HG03060 (cell line): Measurements from ENCODE around the gene TYRP1.
"Not testable (repeated sequence)": the region's sequence is repeated elsewhere in the genome, so short reads cannot be mapped to it uniquely, and the experiment has no call there.

ENCODE experiments used
- ATAC-seq: cut with Tn5 transposase; IDR thresholded peaks from one replicate; pipeline ENCODE4 v1.9.1; 2021; ENCODE audit warnings: low read depth, moderate number of reproducible peaks; ENCODE audit not compliant: unreplicated experiment

TYRP1 gene

DNA sequence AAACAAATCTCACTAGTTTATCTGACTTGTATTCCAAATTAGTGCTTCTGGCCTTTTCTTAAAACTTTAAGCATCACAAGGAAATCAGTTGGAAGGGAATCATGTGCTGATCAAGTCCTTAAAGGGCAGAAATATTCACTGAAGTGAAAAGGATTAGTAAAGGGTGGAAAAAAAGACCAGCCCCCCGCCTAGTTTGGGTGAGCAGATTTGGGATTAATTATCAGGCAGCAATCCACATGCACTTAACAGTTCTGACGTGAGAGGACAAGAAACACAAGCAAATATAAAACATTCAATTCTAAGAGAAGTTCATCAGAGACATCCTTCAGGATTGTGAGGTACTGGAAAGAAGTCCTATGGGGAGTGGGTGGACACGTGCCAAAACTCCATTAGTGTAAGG is at the start of gene TYRP1:
Gene TYRP1, plus strand, starts transcription at position 245 of the 400 bp plus-strand sequence. CDS start 612 bp downstream, outside the sequence.
- ATAC-seq = no peak

- ATAC-seq = no peak
Observed at GRCh38 chr9:12643686-12644085, 49.5 kb upstream of the TYRP1 start.

- no peak for ATAC-seq
Observed at GRCh38 chr9:12648925-12649324, 44.3 kb upstream of the TYRP1 start.

- no peak for ATAC-seq
Observed at GRCh38 chr9:12651125-12651524, 42.1 kb upstream of the TYRP1 start.

DNA sequence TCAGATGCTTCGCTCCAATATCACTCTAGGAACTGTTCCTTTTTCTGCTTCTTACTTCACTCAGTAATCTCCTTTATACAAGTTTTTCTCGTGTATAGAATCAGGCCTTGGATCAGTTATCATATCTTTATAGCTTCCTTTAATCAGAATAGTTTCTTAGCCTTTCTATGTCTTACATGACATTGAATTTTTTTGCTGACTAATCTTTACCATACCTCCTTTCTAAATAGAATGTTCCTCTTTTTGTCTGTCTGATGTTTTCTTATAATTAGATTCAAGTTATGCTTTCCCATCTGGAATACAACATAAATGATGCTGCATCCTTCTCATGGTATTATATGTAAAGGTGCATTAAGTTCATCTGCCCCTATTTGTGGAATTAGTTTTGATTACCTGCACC is 40.2 kb upstream of the TYRP1 start:
- ATAC-seq = no peak

DNA sequence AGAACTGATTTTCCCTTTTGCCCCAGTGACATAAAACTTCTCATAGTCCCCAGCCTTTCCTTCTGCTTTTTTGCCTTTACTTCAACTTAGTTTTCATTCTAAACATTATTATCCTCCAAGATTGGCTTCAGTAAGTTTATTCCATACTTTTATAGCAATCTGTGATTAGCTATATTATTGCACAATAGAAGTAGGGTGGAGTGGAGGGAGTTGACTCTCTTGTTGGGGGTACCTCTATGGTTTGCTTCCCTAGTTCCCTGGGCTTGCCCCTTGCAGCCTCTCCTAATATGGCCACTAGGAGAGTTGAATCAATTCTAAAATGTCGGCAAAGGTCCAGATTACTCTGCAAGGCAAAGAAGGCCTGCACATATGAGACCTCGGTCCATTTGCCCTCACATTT is 36.4 kb upstream of the TYRP1 start:
- no peak for ATAC-seq

- ATAC-seq = no peak
Observed at GRCh38 chr9:12657233-12657632, 36.0 kb upstream of the TYRP1 start.

- no peak for ATAC-seq
Observed at GRCh38 chr9:12657998-12658397, 35.2 kb upstream of the TYRP1 start.

DNA sequence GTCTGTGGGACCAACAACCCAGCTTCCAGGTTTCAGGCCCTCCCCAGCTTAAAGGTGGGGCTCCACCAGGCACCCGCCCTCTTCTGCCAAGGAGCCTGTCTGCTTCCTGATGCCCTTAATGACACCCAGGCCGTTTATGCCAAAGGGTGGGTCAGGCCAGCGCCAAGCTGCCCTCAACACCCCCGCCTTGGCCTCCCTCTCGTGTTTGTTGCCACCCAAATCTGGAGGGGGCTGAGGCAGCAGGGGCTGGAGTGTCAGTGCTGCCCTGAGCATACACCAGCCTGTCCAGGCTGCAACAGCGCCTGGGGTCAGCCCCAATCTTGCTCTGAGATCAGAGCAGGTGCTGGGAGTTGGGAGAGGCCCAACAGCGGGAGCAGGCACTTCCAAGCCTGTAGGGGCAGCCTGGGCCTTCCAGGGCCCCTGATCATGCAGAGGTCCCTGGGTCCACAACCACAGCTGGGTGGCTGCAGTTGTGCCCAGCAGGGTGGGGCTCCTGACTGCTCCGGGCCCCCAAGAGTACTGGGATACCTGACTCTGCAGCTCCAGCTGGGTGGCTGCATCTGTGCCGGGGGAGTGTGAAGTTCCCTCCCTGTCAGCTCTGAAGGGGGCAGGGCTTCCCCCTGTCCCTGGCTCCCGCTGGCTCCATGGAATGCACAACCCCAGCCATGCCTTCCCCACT is 34.5 kb upstream of the TYRP1 start:
- no peak for ATAC-seq

GRCh38 chr9:12659220-12659619 is 34.0 kb upstream of the TYRP1 start:
- ATAC-seq = no peak

- ATAC-seq = no peak
Observed at GRCh38 chr9:12666813-12667212, 26.4 kb upstream of the TYRP1 start.

DNA sequence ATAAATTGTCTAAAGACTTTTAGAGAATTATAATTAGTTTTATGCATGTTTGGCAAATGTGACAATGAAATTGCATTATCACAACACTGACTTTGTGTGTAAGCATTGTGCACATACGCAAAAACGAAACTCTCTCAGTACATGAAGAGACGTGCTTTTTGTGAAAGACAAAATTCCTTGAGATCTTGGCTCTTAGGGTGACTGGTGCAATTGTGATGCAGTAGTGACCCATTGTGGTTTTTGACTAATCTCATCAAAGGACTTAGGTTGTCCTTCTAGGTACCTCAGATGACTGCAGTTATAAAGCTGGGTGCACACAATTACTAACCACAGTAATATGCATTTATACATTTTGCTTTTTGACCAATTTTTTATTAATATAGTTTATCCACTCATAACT is 25.3 kb upstream of the TYRP1 start:
- no peak for ATAC-seq

- no peak for ATAC-seq
Observed at GRCh38 chr9:12670006-12670405, 23.2 kb upstream of the TYRP1 start.

DNA sequence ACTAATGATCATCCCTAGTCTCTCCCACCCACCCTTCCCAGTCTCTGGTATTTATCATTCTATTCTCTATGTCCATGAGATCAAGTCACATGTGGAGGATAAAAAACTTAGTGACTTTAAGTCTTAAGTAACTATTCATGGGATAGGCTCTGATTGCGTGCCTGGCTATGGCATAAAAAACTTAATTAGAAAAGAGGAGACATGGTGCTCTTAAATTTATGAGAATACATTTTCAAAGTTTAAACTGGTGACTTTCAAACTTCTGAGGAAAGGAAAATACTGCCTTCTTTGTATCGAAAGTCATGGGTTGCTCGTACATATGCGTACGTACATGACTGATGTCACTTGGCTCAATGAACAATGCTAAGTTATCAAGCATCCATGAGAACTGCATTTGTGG is 18.2 kb upstream of the TYRP1 start:
- no peak for ATAC-seq

GRCh38 chr9:12677462-12678126 is 15.6 kb upstream of the TYRP1 start:
- not testable (repeated sequence) for ATAC-seq

- no peak for ATAC-seq
Observed at GRCh38 chr9:12680341-12680740, 12.8 kb upstream of the TYRP1 start.

DNA sequence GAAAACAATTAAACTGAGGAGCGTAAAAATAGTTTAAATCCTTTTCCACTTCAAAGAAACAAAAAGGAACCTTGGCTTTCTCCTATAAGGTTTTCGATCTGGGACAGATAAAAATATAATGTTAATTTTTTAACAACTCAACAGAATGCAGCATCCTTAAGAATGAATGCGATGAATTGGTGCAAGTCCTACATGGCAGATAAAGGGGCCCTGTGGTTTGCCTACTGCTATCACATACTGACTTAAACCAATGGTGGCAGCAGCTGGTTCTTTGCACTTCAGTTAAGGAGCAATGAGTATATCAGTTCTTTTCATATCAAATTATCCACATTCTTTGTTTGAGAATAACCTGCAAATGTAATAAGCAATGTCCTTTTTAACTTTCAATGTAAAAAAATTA is 12.4 kb upstream of the TYRP1 start:
- ATAC-seq = no peak

- no peak for ATAC-seq
Observed at GRCh38 chr9:12681620-12682019, 11.6 kb upstream of the TYRP1 start.

- ATAC-seq = no peak
Observed at GRCh38 chr9:12684974-12685373, 8.2 kb upstream of the TYRP1 start.

DNA sequence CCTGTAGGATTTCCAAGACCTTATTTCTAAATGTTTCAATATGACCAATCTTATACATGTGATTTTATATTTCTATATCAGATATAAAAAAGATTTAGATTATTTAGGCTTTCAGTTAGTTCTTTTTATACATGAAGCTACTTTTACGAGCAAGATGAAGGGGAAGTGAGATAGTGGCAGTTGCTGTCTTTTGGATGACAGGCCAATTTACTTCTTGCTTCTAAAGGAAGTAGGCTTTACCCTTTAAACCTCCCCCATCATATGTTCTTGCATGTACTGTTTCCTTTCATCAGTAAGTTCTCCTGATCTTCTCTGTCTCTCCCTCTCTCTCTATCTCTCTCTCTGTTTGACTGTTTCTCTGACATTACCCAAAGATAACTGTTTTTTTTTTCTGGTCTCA is 4.0 kb upstream of the TYRP1 start:
- ATAC-seq = no peak

DNA sequence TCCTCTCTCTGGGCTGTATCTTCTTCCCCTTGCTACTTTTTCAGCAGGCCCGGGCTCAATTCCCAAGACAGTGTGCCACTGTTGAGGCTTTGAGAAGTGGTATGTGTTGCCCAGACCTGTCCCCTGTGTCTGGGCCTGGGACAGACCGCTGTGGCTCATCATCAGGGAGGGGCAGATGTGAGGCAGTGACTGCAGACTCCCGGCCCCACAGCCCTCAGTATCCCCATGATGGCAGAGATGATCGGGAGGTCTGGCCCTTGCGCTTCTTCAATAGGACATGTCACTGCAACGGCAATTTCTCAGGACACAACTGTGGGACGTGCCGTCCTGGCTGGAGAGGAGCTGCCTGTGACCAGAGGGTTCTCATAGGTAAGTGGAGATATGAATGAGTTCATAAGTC is 828 bp downstream of the TYRP1 start:
- no peak for ATAC-seq

DNA sequence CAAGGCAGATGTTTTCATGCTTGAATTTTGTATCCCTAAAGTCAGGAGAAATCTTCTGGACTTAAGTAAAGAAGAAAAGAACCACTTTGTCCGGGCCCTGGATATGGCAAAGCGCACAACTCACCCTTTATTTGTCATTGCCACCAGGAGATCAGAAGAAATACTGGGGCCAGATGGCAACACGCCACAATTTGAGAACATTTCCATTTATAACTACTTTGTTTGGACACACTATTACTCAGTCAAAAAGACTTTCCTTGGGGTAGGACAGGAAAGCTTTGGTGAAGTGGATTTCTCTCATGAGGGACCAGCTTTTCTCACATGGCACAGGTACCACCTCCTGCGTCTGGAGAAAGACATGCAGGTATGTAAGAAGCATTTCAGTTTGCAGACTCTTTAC is 2.3 kb downstream of the TYRP1 start:
- no peak for ATAC-seq
